Mesenchymal stem cell (in vitro differentiated cells and primary cell): ENCODE measurements around the gene SPP2.

ENCODE experiments used
- DNase-seq: peaks from one replicate; pipeline ENCODE4 v3.0.0-alpha.2; 2013
- H2AFZ ChIP-seq: one replicate; pipeline ENCODE4 v1.6.1; 2013; ENCODE audit warnings: low read depth, mild to moderate bottlenecking, control low read depth, inconsistent platforms, low read length, moderate library complexity
- H2AK5ac ChIP-seq: 2 replicates; pipeline ENCODE4 v1.6.1; 2013; ENCODE audit warnings: low read length, moderate library complexity, mild to moderate bottlenecking, inconsistent platforms; ENCODE audit not compliant: severe bottlenecking
- H2BK120ac ChIP-seq: one replicate; pipeline ENCODE4 v1.6.1; 2013; ENCODE audit warnings: low read depth, mild to moderate bottlenecking, inconsistent platforms, low read length, moderate library complexity
- H2BK12ac ChIP-seq, 2 experiments: one replicate each; pipeline ENCODE4 v1.6.1; 2013; ENCODE audit warnings: inconsistent platforms in 2 of 2, low read length in 2 of 2, mild to moderate bottlenecking in 2 of 2, moderate library complexity in 2 of 2, control low read depth in 1 of 2
- H2BK15ac ChIP-seq: one replicate; pipeline ENCODE4 v1.6.1; 2013; ENCODE audit warnings: mild to moderate bottlenecking, low read depth, inconsistent platforms; ENCODE audit not compliant: poor library complexity, severe bottlenecking
- H2BK5ac ChIP-seq: 2 replicates; pipeline ENCODE4 v1.6.1; 2013; ENCODE audit warnings: low read depth, mild to moderate bottlenecking, low read length, control low read depth, inconsistent platforms; ENCODE audit not compliant: poor library complexity, severe bottlenecking
- H3K14ac ChIP-seq, 2 experiments: one replicate each; pipeline ENCODE4 v1.6.1; 2013; ENCODE audit warnings: inconsistent platforms in 2 of 2, low read length in 2 of 2, control low read depth in 1 of 2, mild to moderate bottlenecking in 1 of 2, moderate library complexity in 1 of 2
- H3K18ac ChIP-seq, 2 experiments: one replicate each; pipeline ENCODE4 v1.6.1; 2013; ENCODE audit warnings: inconsistent platforms in 2 of 2, low read length in 2 of 2, control low read depth in 1 of 2, low read depth in 1 of 2, mild to moderate bottlenecking in 1 of 2
- H3K23ac ChIP-seq, 2 experiments: one replicate each; pipeline ENCODE4 v1.6.1; 2013; ENCODE audit warnings: inconsistent platforms in 2 of 2, low read length in 2 of 2, mild to moderate bottlenecking in 2 of 2, moderate library complexity in 2 of 2, control low read depth in 1 of 2
- H3K27ac ChIP-seq: 2 replicates; pipeline ENCODE4 v1.5.1; 2013; ENCODE audit warnings: mild to moderate bottlenecking, moderate library complexity, low read length, control low read depth, inconsistent platforms; ENCODE audit not compliant: poor library complexity, severe bottlenecking
- H3K27me3 ChIP-seq, 2 experiments: 2 replicates each; pipeline versions ENCODE4 v1.6.1 to v1.7.0; 2013; ENCODE audit warnings: low read length in 2 of 2, mild to moderate bottlenecking in 2 of 2, moderate library complexity in 2 of 2, control low read depth in 1 of 2, inconsistent platforms in 1 of 2; ENCODE audit not compliant: control insufficient read depth in 1 of 2, insufficient read depth in 1 of 2
- H3K36me3 ChIP-seq, 2 experiments: 2 replicates each; pipeline versions ENCODE4 v1.6.1 to v1.7.0; 2013; ENCODE audit warnings: low read length in 2 of 2, control low read depth in 1 of 2, inconsistent platforms in 1 of 2, low read depth in 1 of 2, mild to moderate bottlenecking in 1 of 2; ENCODE audit not compliant: insufficient read depth in 2 of 2, control insufficient read depth in 1 of 2
- H3K4ac ChIP-seq, 2 experiments: one replicate each; pipeline ENCODE4 v1.6.1; 2013; ENCODE audit warnings: inconsistent platforms in 2 of 2, low read length in 2 of 2, mild to moderate bottlenecking in 2 of 2, moderate library complexity in 2 of 2, control low read depth in 1 of 2, low read depth in 1 of 2
- H3K4me1 ChIP-seq: 2 replicates; pipeline ENCODE4 v1.6.1; 2013; ENCODE audit warnings: low read depth, low read length, control low read depth; ENCODE audit not compliant: control insufficient read depth, insufficient read depth
- H3K4me2 ChIP-seq: 2 replicates; pipeline ENCODE4 v1.6.1; 2013; ENCODE audit warnings: low read length, mild to moderate bottlenecking, inconsistent platforms; ENCODE audit not compliant: poor library complexity, severe bottlenecking
- H3K4me3 ChIP-seq, 2 experiments: 2 replicates each; pipeline versions ENCODE4 v1.5.1 to v1.7.0; 2013; ENCODE audit warnings: low read length in 2 of 2, mild to moderate bottlenecking in 2 of 2, control low read depth in 1 of 2, low read depth in 1 of 2; ENCODE audit not compliant: insufficient read depth in 1 of 2
- H3K79me1 ChIP-seq: replicated peaks from 2 replicates; pipeline ENCODE4 v1.6.1; 2013; ENCODE audit warnings: mild to moderate bottlenecking, control low read depth, low read length, inconsistent platforms; ENCODE audit not compliant: poor library complexity, severe bottlenecking
- H3K9ac ChIP-seq: 2 replicates; pipeline ENCODE4 v1.7.0; 2013; ENCODE audit warnings: mild to moderate bottlenecking, low read length, moderate library complexity
- H3K9me3 ChIP-seq: 2 replicates; pipeline ENCODE4 v1.7.0; 2013; ENCODE audit warnings: mild to moderate bottlenecking, low read length; ENCODE audit not compliant: control insufficient read depth
- H4K8ac ChIP-seq: one replicate; pipeline ENCODE4 v1.6.1; 2013; ENCODE audit warnings: inconsistent platforms, mild to moderate bottlenecking, low read length, moderate library complexity
- H4K91ac ChIP-seq: one replicate; pipeline ENCODE4 v1.6.1; 2013; ENCODE audit warnings: mild to moderate bottlenecking, low read length, inconsistent platforms
- WGBS: methylation state at CpG from one replicate; pipeline ENCODE4 v1.1.7; 2013; ENCODE audit warnings: mixed read lengths; 5-methylcytosine and 5-hydroxymethylcytosine counted together

The SPP2 gene

DNA sequence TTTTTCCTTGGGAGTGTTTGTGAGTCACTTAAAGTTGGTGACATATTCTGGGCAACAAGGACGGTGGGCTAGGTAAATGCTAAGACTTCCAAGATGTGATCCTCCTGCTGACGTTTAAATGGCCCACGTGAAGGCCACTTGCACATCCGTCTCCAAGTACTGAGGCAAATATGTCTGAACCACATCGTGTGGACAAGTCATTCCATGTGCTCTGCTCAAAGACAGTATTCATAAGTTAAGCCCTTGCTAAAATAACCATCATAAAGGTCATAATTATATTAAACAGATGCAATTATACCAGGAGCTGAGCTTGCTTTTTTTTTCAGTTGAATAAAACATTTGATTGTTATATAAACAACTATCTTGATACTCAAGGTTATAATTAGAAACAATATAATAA lies 44.8 kb downstream of the SPP2 start:
- no peak overlapping the region for H2AFZ ChIP-seq
- no peak overlapping the region for H2AK5ac ChIP-seq
- no peak overlapping the region for H3K9ac ChIP-seq
- no peak overlapping the region for H3K14ac ChIP-seq
- H3K27me3 ChIP-seq: peaks cover 0 to 10% of the 10 kb centered on the region in 2 experiments
- peaks cover 17% of the 10 kb centered on the region for H3K4me1 ChIP-seq
- no peak overlapping the region for H3K23ac ChIP-seq
- no peak for DNase-seq
- H2BK12ac ChIP-seq: no peak overlapping the region
- peaks cover 4% of the 10 kb centered on the region for H3K9me3 ChIP-seq
- 93% methylated on average over 4 of the region's 5 CpGs for WGBS
- H4K91ac ChIP-seq: no peak overlapping the region
- H3K4me2 ChIP-seq: no peak overlapping the region
- no peaks in the 10 kb centered on the region for H3K79me1 ChIP-seq
- no peaks in the 10 kb centered on the region for H3K36me3 ChIP-seq
- H2BK120ac ChIP-seq: no peak overlapping the region
- H4K8ac ChIP-seq: no peak overlapping the region
- no peak overlapping the region for H3K4me3 ChIP-seq
- no peak overlapping the region for H2BK15ac ChIP-seq
- H3K27ac ChIP-seq: no peak overlapping the region
- H3K4ac ChIP-seq: no peak overlapping the region
- H3K18ac ChIP-seq: no peak overlapping the region
- H2BK5ac ChIP-seq: no peak overlapping the region

DNA sequence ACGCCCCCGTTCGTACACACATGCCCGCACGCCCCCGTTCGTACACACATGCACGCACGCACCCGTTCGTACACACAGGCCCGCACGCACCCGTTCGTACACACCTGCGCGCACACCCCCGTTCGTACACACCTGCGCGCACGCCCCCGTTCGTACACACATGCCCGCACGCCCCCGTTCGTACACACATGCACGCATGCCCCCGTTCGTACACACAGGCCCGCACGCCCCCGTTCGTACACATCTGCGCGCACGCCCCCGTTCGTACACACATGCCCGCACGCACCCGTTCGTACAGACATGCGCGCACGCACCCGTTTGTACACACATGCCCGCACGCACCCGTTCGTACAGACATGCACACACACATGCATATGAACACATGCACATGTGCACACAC lies 45.7 kb downstream of the SPP2 start:
- peak overlapping the region in 1 of 2 experiments; percentile 35 for H3K14ac ChIP-seq
- no peak overlapping the region for H3K4me3 ChIP-seq
- H3K79me1 ChIP-seq: no peaks in the 10 kb centered on the region
- H3K4me2 ChIP-seq: no peak overlapping the region
- 95% methylated on average over 52 of the region's 52 CpGs for whole genome bisulfite sequencing
- DNase-seq: no peak
- H4K8ac ChIP-seq: no peak overlapping the region
- H4K91ac ChIP-seq: no peak overlapping the region
- H3K23ac ChIP-seq: no peak overlapping the region
- H3K4me1 ChIP-seq: peaks cover 17% of the 10 kb centered on the region
- no peak overlapping the region for H2BK12ac ChIP-seq
- H3K27ac ChIP-seq: no peak overlapping the region
- H3K9me3 ChIP-seq: peaks cover 4% of the 10 kb centered on the region
- H2AFZ ChIP-seq: no peak overlapping the region
- no peaks in the 10 kb centered on the region for H3K36me3 ChIP-seq
- no peak overlapping the region for H3K4ac ChIP-seq
- no peak overlapping the region for H3K9ac ChIP-seq
- H2BK5ac ChIP-seq: no peak overlapping the region
- H2BK120ac ChIP-seq: no peak overlapping the region
- H2BK15ac ChIP-seq: no peak overlapping the region
- H3K18ac ChIP-seq: no peak overlapping the region
- peaks cover 0 to 13% of the 10 kb centered on the region in 2 experiments for H3K27me3 ChIP-seq
- no peak overlapping the region for H2AK5ac ChIP-seq

DNA sequence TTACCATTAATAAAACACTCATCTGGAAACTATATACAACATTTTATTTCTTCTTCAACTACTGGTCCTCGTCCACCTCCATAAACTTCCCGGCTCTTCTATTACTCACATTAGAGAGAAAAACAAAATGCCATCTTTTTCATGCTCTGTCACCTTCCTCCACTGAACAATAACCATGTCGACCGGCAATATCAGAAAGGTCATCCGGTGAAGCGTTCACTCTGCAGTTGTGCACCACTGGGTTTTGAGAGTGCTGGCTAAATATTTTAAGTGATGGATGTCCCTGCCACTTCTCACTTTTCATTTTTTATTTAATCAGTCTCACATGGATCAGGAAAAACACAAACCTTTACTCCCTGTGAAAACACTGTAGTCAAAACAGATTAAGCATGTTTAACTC lies 48.2 kb downstream of the SPP2 start:
- Histone ChIP-seq H3K4me3 (no peak overlapping the region), H3K27ac (peak overlapping the region; percentile 59), H2BK15ac (no peak overlapping the region), H2BK5ac (no peak overlapping the region), H4K91ac (no peak overlapping the region), H3K4ac (no peak overlapping the region), H3K36me3 (no peaks in the 10 kb centered on the region), H3K4me2 (no peak overlapping the region), H3K9ac (no peak overlapping the region), H3K4me1 (peaks cover 14% of the 10 kb centered on the region), H2AFZ (no peak overlapping the region), H2BK12ac (no peak overlapping the region), H3K79me1 (no peaks in the 10 kb centered on the region), H4K8ac (no peak overlapping the region), H3K14ac (no peak overlapping the region), H3K27me3 (peaks cover 0 to 10% of the 10 kb centered on the region in 2 experiments), H3K9me3 (peaks cover 4% of the 10 kb centered on the region), H3K23ac (no peak overlapping the region), H2AK5ac (no peak overlapping the region), H2BK120ac (no peak overlapping the region), H3K18ac (no peak overlapping the region)
- no peak for DNase-seq
- WGBS: 79% methylated on average over 6 of the region's 6 CpGs

DNA sequence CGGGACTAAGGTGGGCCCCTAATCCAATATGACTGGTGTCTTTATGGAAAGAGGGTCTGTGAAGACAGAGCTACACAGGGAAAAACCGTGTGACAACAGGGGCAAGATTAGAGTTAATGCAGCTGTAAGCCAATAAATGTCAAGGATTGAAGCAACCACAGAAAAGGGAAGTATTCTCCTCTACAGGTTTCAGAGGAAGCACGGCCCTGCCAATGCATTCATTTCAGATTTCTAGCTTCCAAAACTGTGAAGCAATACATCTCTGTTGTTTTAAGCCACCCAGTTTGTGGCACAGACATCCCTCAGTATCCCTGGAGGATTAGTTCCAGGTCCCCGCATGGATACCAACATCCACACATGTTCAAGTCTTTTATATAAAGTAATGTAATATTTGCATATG lies 48.8 kb downstream of the SPP2 start:
- Histone ChIP-seq H3K9me3 (peaks cover 4% of the 10 kb centered on the region), H4K91ac (no peak overlapping the region), H3K27me3 (peaks cover 0 to 10% of the 10 kb centered on the region in 2 experiments), H3K36me3 (no peaks in the 10 kb centered on the region), H3K4me3 (no peak overlapping the region), H2BK15ac (no peak overlapping the region), H2BK120ac (no peak overlapping the region), H2AK5ac (peak overlapping the region; percentile 61), H3K14ac (no peak overlapping the region), H3K18ac (no peak overlapping the region), H3K9ac (no peak overlapping the region), H3K27ac (peak overlapping the region; percentile 59), H2BK5ac (peak overlapping the region; percentile 37), H3K4me2 (no peak overlapping the region), H3K79me1 (no peaks in the 10 kb centered on the region), H4K8ac (no peak overlapping the region), H3K23ac (no peak overlapping the region), H3K4ac (no peak overlapping the region), H3K4me1 (peaks cover 14% of the 10 kb centered on the region), H2BK12ac (no peak overlapping the region), H2AFZ (no peak overlapping the region)
- DNase-seq: no peak
- 62% methylated on average over 3 of the region's 4 CpGs for WGBS
